GM12874 (cell line): ENCODE data around the gene ZDHHC1.

Experiments
- TF ChIP-seq, protein P1 (sequence below): IDR thresholded peaks from 2 replicates; pipeline ENCODE4 v1.5.1; 2011; ENCODE audit warnings: low read depth, mild to moderate bottlenecking, control low read depth, low read length, moderate library complexity; ENCODE audit not compliant: insufficient read depth

The ZDHHC1 gene

DNA sequence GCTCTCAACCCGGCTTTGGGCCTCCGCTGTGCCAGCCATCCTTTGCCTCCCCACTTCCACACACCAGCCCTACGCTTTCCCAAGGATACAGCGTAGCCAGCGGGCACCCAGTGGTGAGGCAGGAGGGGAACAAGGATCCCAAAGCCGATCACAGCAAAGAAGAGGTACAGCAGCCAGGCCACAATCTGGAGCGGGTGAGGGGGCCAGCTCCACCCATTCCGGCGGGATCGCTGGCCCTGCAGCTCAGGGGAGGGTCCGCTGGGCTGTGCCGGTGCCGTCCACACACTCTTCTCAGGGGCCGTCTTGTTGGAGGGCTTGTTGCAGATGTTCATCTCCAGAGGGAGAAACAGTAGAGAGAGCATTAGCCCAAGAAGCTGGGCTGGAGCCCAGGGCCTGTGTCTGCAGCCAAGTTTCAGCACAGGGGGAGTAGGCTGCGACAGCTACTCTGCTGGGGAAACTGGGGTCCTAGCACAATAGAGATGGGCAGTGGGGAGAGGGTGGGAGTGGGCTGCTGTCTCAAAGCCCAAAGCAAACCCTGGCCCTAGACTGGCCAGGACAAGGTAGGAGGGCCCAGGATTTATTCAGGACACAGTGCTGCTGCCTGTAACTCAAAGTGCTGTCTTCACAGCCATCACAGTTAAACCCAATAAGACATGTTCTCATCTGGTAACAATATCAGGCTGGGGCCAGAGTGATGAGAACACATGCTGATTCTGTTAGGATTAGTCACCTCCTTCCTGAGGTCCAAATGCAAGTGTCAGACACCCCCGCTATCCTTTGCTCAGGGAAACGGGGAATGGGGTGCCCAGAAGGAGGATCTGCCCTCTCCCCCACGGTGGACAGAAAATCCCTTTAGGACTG is 9.9 kb downstream of the ZDHHC1 start:
- TF ChIP-seq, protein P1, sequence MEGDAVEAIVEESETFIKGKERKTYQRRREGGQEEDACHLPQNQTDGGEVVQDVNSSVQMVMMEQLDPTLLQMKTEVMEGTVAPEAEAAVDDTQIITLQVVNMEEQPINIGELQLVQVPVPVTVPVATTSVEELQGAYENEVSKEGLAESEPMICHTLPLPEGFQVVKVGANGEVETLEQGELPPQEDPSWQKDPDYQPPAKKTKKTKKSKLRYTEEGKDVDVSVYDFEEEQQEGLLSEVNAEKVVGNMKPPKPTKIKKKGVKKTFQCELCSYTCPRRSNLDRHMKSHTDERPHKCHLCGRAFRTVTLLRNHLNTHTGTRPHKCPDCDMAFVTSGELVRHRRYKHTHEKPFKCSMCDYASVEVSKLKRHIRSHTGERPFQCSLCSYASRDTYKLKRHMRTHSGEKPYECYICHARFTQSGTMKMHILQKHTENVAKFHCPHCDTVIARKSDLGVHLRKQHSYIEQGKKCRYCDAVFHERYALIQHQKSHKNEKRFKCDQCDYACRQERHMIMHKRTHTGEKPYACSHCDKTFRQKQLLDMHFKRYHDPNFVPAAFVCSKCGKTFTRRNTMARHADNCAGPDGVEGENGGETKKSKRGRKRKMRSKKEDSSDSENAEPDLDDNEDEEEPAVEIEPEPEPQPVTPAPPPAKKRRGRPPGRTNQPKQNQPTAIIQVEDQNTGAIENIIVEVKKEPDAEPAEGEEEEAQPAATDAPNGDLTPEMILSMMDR: no peak

- TF ChIP-seq, protein P1: no peak
Measured at GRCh38 chr16:67405336-67405735, 10.9 kb downstream of the ZDHHC1 start.

DNA sequence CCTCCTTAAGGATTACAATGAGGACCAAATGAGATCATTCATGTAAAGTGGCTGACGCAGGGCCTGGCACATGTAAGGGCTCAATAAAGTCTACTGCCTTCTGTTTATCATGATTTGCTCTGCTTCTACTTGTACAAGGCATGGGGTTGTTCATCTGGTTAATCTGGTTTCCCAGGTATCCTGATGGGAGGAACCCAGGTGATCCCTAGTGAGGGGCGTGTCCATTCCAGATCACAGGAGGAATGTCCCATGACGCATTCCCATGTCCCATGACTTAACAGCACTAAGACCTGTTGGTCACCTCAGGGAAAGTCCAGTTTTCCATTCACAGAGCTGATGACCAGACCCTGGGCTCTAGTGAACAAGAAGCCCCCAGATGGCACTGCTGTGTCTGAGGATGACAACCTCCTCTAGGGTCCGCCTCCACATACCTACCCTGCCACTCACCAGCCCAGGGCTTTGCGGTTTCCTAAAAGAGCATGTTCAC is 11.5 kb downstream of the ZDHHC1 start:
- TF ChIP-seq, protein P1: no peak

GRCh38 chr16:67403976-67404555 is 12.2 kb downstream of the ZDHHC1 start:
- TF ChIP-seq, protein P1: no peak

GRCh38 chr16:67400901-67401300 is 15.4 kb downstream of the ZDHHC1 start:
- TF ChIP-seq, protein P1: no peak

- TF ChIP-seq, protein P1: no peak
Measured at GRCh38 chr16:67399749-67400704, 16.2 kb downstream of the ZDHHC1 start.
